OCI-LY1 (cell line): ENCODE results near the gene SLC9A8.

ENCODE experiments used
- H2AFZ ChIP-seq: fragments of 200-600 bp; sonication (generic), shearing (Covaris generic); 2 replicates; pipeline ENCODE4 v1.6.0; 2014; ENCODE audit warnings: antibody characterized with exemption, mild to moderate bottlenecking, low read length
- H3F3A ChIP-seq: fragments of 200-600 bp; sonication (generic), shearing (Covaris generic); 2 replicates; pipeline ENCODE4 v1.6.0; 2014; ENCODE audit warnings: mild to moderate bottlenecking, antibody characterized with exemption, low read length, moderate library complexity; ENCODE audit not compliant: insufficient read depth
- H3K27ac ChIP-seq: fragments of 200-600 bp; sonication (generic); 2 replicates; pipeline ENCODE4 v1.5.1; 2014; ENCODE audit warnings: low read length, mixed run types, mild to moderate bottlenecking, low read depth; ENCODE audit not compliant: poor library complexity, severe bottlenecking
- H3K27me3 ChIP-seq: fragments of 200-600 bp; sonication (generic); 2 replicates; pipeline ENCODE4 v1.6.0; 2014; ENCODE audit warnings: antibody characterized with exemption, mild to moderate bottlenecking, low read length, moderate library complexity; ENCODE audit not compliant: insufficient read depth
- H3K36me3 ChIP-seq: fragments of 200-600 bp; sonication (generic); 2 replicates; pipeline ENCODE4 v1.6.1; 2014; ENCODE audit warnings: mild to moderate bottlenecking, antibody characterized with exemption, low read length, moderate library complexity, mixed read lengths; ENCODE audit not compliant: insufficient read depth
- H3K4me1 ChIP-seq: fragments of 200-600 bp; sonication (generic); 2 replicates; pipeline ENCODE4 v1.5.1; 2014; ENCODE audit warnings: mild to moderate bottlenecking, low read length, moderate library complexity; ENCODE audit not compliant: insufficient read depth, severe bottlenecking
- H3K4me2 ChIP-seq: fragments of 200-600 bp; sonication (generic), shearing (Covaris generic); 2 replicates; pipeline ENCODE4 v1.6.1; 2014; ENCODE audit warnings: low read length
- H3K4me3 ChIP-seq: fragments of 200-600 bp; sonication (generic); 2 replicates; pipeline ENCODE4 v1.5.1; 2014; ENCODE audit warnings: low read length, low read depth, mild to moderate bottlenecking, mixed read lengths; ENCODE audit not compliant: poor library complexity, severe bottlenecking
- H3K79me2 ChIP-seq: fragments of 200-600 bp; shearing (Covaris generic); 2 replicates; pipeline ENCODE4 v1.6.1; 2016; ENCODE audit warnings: mixed run types, low read length, mixed read lengths; ENCODE audit not compliant: insufficient read depth
- H3K9ac ChIP-seq: fragments of 200-600 bp; sonication (generic), shearing (Covaris generic); 2 replicates; pipeline ENCODE4 v1.6.1; 2014; ENCODE audit warnings: mild to moderate bottlenecking, low read length, mixed read lengths
- H3K9me2 ChIP-seq: fragments of 200-600 bp; sonication (generic), shearing (Covaris generic); 2 replicates; pipeline ENCODE4 v1.6.1; 2014; ENCODE audit warnings: low read depth, mild to moderate bottlenecking, low read length, mixed read lengths
- H3K9me3 ChIP-seq: fragments of 200-600 bp; shearing (Covaris generic); 2 replicates; pipeline ENCODE4 v1.6.1; 2014; ENCODE audit warnings: low read length, mixed read lengths
- H4K20me1 ChIP-seq: fragments of 200-600 bp; sonication (generic), shearing (Covaris generic); 2 replicates; pipeline ENCODE4 v1.6.0; 2016; ENCODE audit warnings: mild to moderate bottlenecking, low read length; ENCODE audit not compliant: insufficient read depth
- CTCF ChIP-seq: fragments of 200-600 bp; sonication (generic), shearing (Covaris generic); IDR thresholded peaks from 2 replicates; pipeline ENCODE4 v1.5.1; 2017; ENCODE audit warnings: mild to moderate bottlenecking, antibody characterized with exemption, low read length, moderate library complexity, mixed read lengths
- EZH2 ChIP-seq: fragments of 200-600 bp; sonication (generic), shearing (Covaris generic); IDR thresholded peaks from 2 replicates; pipeline ENCODE4 v1.8.0; 2017; ENCODE audit warnings: borderline replicate concordance, mixed run types, mild to moderate bottlenecking, antibody characterized with exemption, low read length, moderate library complexity, mixed read lengths

Gene SLC9A8

GRCh38 chr20:49812507-49813304 lies at the start of gene SLC9A8:
Gene SLC9A8 (plus strand): TSS chr20:49812828. CDS start chr20:49812923, 95 bp downstream.
- H3K27ac ChIP-seq, result peak within 1 kb of the TSS; percentile 85
- H3K4me1 ChIP-seq, result peaks cover 37% of the 10 kb centered on the region
- 0 out of 2 replicates have a peak within 1 kb of the TSS, but pooled peaks have one; percentile 17 for H2AFZ ChIP-seq
- no peaks in the 10 kb centered on the region for H4K20me1 ChIP-seq
- peak within 1 kb of the TSS; percentile 86 for H3K4me3 ChIP-seq
- H3K9ac ChIP-seq, result peak within 1 kb of the TSS; percentile 96
- H3K9me3 ChIP-seq, result no peaks in the 10 kb centered on the region
- peaks cover 28% of the 10 kb centered on the region for H3K36me3 ChIP-seq
- TF ChIP-seq CTCF, result peak; percentile 10; the same call in 1 of the 2 replicates
- no peak for TF ChIP-seq EZH2
- H3K9me2 ChIP-seq, result no peaks in the 10 kb centered on the region
- no peaks in the 10 kb centered on the region for H3K27me3 ChIP-seq
- no peaks in the 10 kb centered on the region for H3F3A ChIP-seq
- H3K4me2 ChIP-seq, result peak within 1 kb of the TSS; percentile 98
- H3K79me2 ChIP-seq, result peaks cover 6% of the 10 kb centered on the region

GRCh38 chr20:49762940-49763766 lies 49.5 kb upstream of the SLC9A8 start:
- TF ChIP-seq EZH2 (no peak), CTCF (no peak)
- H3K79me2 ChIP-seq, result no peaks in the 10 kb centered on the region
- peaks cover under 1% of the 10 kb centered on the region for H3K4me1 ChIP-seq
- H3K9me2 ChIP-seq, result no peaks in the 10 kb centered on the region
- no peak overlapping the region for H3K9ac ChIP-seq
- no peak overlapping the region for H3K4me2 ChIP-seq
- H4K20me1 ChIP-seq, result no peaks in the 10 kb centered on the region
- no peaks in the 10 kb centered on the region for H3F3A ChIP-seq
- no peaks in the 10 kb centered on the region for H3K36me3 ChIP-seq
- H3K27ac ChIP-seq, result no peak overlapping the region
- no peaks in the 10 kb centered on the region for H3K9me3 ChIP-seq
- H3K27me3 ChIP-seq, result no peaks in the 10 kb centered on the region
- no peak overlapping the region for H3K4me3 ChIP-seq
- H2AFZ ChIP-seq, result no peak overlapping the region

- Histone ChIP-seq H2AFZ (no peak overlapping the region), H3K4me2 (no peak overlapping the region), H3K27ac (no peak overlapping the region), H3K79me2 (no peaks in the 10 kb centered on the region), H3K4me1 (peaks cover 6% of the 10 kb centered on the region), H3K4me3 (no peak overlapping the region), H3K27me3 (peaks cover 6% of the 10 kb centered on the region; the same call in 1 of the 2 replicates), H3K36me3 (no peaks in the 10 kb centered on the region), H4K20me1 (no peaks in the 10 kb centered on the region), H3K9me2 (no peaks in the 10 kb centered on the region), H3K9me3 (no peaks in the 10 kb centered on the region), H3K9ac (no peak overlapping the region), H3F3A (no peaks in the 10 kb centered on the region)
- TF ChIP-seq CTCF, result no peak
- TF ChIP-seq EZH2, result no peak
These were observed 47.3 kb upstream of the SLC9A8 start for GRCh38 chr20:49765413-49765736.
